H1 (cell line): ENCODE measurements around the gene ARID5B. TPM values are rescaled to one million over a fixed set of nuclear protein-coding genes. Genes with fewer than 3 reads are reported as not detected.

ENCODE experiments used
- CTCF ChIA-PET: fragments of 300-600 bp; sonication (Branson Sonifier 250); formaldehyde crosslinking; loops from one replicate; lab custom pipeline; 2021; ENCODE audit not compliant: partially characterized antibody; lab: Charles Lee
- POLR2A ChIA-PET: fragments of 300-600 bp; sonication (Branson Sonifier 250); formaldehyde crosslinking; loops from one replicate; lab custom pipeline; 2021; ENCODE audit warnings: inconsistent platforms; ENCODE audit not compliant: partially characterized antibody; lab: Charles Lee
- DNase-seq, 2 experiments: peaks; one replicate each; pipeline versions ENCODE4 v3.0.0 to v3.0.0-alpha.2; 2010 to 2022; ENCODE audit warnings: low spot score in 2 of 2, low read depth in 1 of 2, mixed read lengths in 1 of 2
- FAIRE-seq: peaks from 2 replicates; lab custom pipeline; 2011; peaks lifted over from hg19 to GRCh38; lab: Jason Lieb, UNC
- H2AFZ ChIP-seq: 2 replicates; pipeline ENCODE4 v1.8.1; 2012; ENCODE audit warnings: low read length, inconsistent platforms
- H2AK5ac ChIP-seq: 2 replicates; pipeline ENCODE4 v1.6.1; 2013; ENCODE audit warnings: low read depth, low read length
- H2BK120ac ChIP-seq: replicated peaks from 2 replicates; pipeline ENCODE3; 2013; ENCODE audit warnings: low read depth, low read length, inconsistent platforms
- H2BK12ac ChIP-seq: 2 replicates; pipeline ENCODE4 v1.6.1; 2013; ENCODE audit warnings: low read depth, low read length
- H2BK15ac ChIP-seq: 2 replicates; pipeline ENCODE4 v1.6.1; 2013; ENCODE audit warnings: low read length
- H2BK20ac ChIP-seq: 2 replicates; pipeline ENCODE4 v1.6.1; 2013; ENCODE audit warnings: low read length
- H2BK5ac ChIP-seq: 2 replicates; pipeline ENCODE4 v1.6.1; 2013; ENCODE audit warnings: low read depth, low read length
- H3K14ac ChIP-seq: 2 replicates; pipeline ENCODE4 v1.6.1; 2013; ENCODE audit warnings: inconsistent platforms; ENCODE audit not compliant: insufficient read length
- H3K18ac ChIP-seq: 2 replicates; pipeline ENCODE4 v1.6.1; 2013; ENCODE audit warnings: low read length; ENCODE audit errors: extremely low read depth
- H3K23ac ChIP-seq: 2 replicates; pipeline ENCODE4 v1.6.1; 2013; ENCODE audit warnings: inconsistent platforms; ENCODE audit not compliant: insufficient read length
- H3K23me2 ChIP-seq: 2 replicates; pipeline ENCODE4 v1.6.1; 2013; ENCODE audit warnings: low read depth, low read length
- H3K27ac ChIP-seq: 2 replicates; pipeline ENCODE4 v1.6.1; 2011; ENCODE audit warnings: low read depth, low read length, inconsistent platforms
- H3K27me3 ChIP-seq, 4 experiments: replicated peaks in 1 of 4; 1 replicate in 1 of 4; 2 replicates in 3 of 4; pipeline versions ENCODE4 v1.6.1 to v1.8.1; 2011 to 2013; ENCODE audit warnings: low read length in 3 of 4, mild to moderate bottlenecking in 3 of 4, inconsistent platforms in 2 of 4, mixed read lengths in 2 of 4, moderate library complexity in 1 of 4; ENCODE audit not compliant: control insufficient read depth in 3 of 4, insufficient read depth in 3 of 4; ENCODE audit errors: extremely low read depth in 1 of 4
- H3K36me3 ChIP-seq, 4 experiments: 2 replicates each; pipeline versions ENCODE4 v1.6.1 to v1.8.1; 2011 to 2013; ENCODE audit warnings: mild to moderate bottlenecking in 4 of 4, low read length in 3 of 4, moderate library complexity in 2 of 4, control low read depth in 1 of 4, inconsistent platforms in 1 of 4; ENCODE audit not compliant: insufficient read depth in 4 of 4, control insufficient read depth in 2 of 4
- H3K4ac ChIP-seq: replicated peaks from 2 replicates; pipeline ENCODE3; 2013; ENCODE audit warnings: low read length, low read depth, mixed read lengths, inconsistent platforms; ENCODE audit not compliant: insufficient read length
- H3K4me1 ChIP-seq, 4 experiments: replicated peaks in 1 of 4; 1 replicate in 1 of 4; 2 replicates in 3 of 4; pipeline versions ENCODE4 v1.6.1 to v1.8.1; 2011 to 2013; ENCODE audit warnings: low read length in 3 of 4, inconsistent platforms in 2 of 4, mixed read lengths in 1 of 4; ENCODE audit not compliant: insufficient read depth in 4 of 4, control insufficient read depth in 3 of 4
- H3K4me2 ChIP-seq, 2 experiments: 2 replicates each; pipeline versions ENCODE4 v1.6.1 to v1.8.1; 2011 to 2013; ENCODE audit warnings: low read depth in 2 of 2, low read length in 2 of 2, control low read depth in 1 of 2, inconsistent platforms in 1 of 2, mild to moderate bottlenecking in 1 of 2; ENCODE audit not compliant: insufficient read depth in 1 of 2
- H3K4me3 ChIP-seq, 4 experiments: fragments of 200-600, 300-600 bp in 1 of 4; sonication (generic), shearing (Covaris generic), sonication (Bioruptor Twin) in 1 of 4; 2 replicates each; pipeline versions ENCODE4 v1.5.1 to v1.8.1; 2011 to 2016; ENCODE audit warnings: low read length in 4 of 4, low read depth in 3 of 4, control low read depth in 2 of 4, inconsistent platforms in 2 of 4, mild to moderate bottlenecking in 2 of 4, mixed read lengths in 1 of 4, moderate library complexity in 1 of 4; ENCODE audit not compliant: insufficient read depth in 2 of 4; ENCODE audit errors: extremely low read depth in 1 of 4
- H3K56ac ChIP-seq: replicated peaks from 2 replicates; pipeline ENCODE3; 2013; ENCODE audit warnings: low read depth, mild to moderate bottlenecking, mixed read lengths, low read length, inconsistent platforms; ENCODE audit not compliant: insufficient read length
- H3K79me1 ChIP-seq: 2 replicates; pipeline ENCODE4 v1.6.1; 2013; ENCODE audit warnings: low read depth, low read length, control low read depth
- H3K79me2 ChIP-seq, 2 experiments: 2 replicates each; pipeline versions ENCODE4 v1.6.1 to v1.8.1; 2012 to 2013; ENCODE audit warnings: low read length in 2 of 2, mild to moderate bottlenecking in 2 of 2, inconsistent platforms in 1 of 2; ENCODE audit not compliant: insufficient read depth in 2 of 2, control insufficient read depth in 1 of 2
- H3K9ac ChIP-seq, 4 experiments: replicated peaks in 1 of 4; 1 replicate in 1 of 4; 2 replicates in 3 of 4; pipeline versions ENCODE4 v1.6.1 to v1.8.1; 2011 to 2013; ENCODE audit warnings: low read depth in 3 of 4, low read length in 3 of 4, control low read depth in 2 of 4, mild to moderate bottlenecking in 2 of 4, moderate library complexity in 2 of 4, inconsistent platforms in 1 of 4; ENCODE audit errors: extremely low read depth in 1 of 4
- H3K9me3 ChIP-seq, 2 experiments: 2 replicates each; pipeline versions ENCODE4 v1.6.1 to v1.8.1; 2012 to 2013; ENCODE audit warnings: mild to moderate bottlenecking in 2 of 2, moderate library complexity in 2 of 2, control low read depth in 1 of 2, inconsistent platforms in 1 of 2, low read depth in 1 of 2, low read length in 1 of 2, mixed read lengths in 1 of 2; ENCODE audit not compliant: insufficient read depth in 2 of 2
- H4K20me1 ChIP-seq, 2 experiments: replicated peaks in 1 of 2; 2 replicates each; pipeline versions ENCODE3 to v1.8.1; 2011 to 2013; ENCODE audit warnings: inconsistent platforms in 2 of 2, low read length in 2 of 2, mild to moderate bottlenecking in 1 of 2; ENCODE audit not compliant: insufficient read depth in 2 of 2, control insufficient read depth in 1 of 2
- H4K5ac ChIP-seq: 2 replicates; pipeline ENCODE4 v1.6.1; 2013; ENCODE audit warnings: low read length, low read depth, mixed read lengths, inconsistent platforms; ENCODE audit not compliant: insufficient read length
- H4K8ac ChIP-seq: 2 replicates; pipeline ENCODE4 v1.8.0; 2013; ENCODE audit warnings: mild to moderate bottlenecking, moderate library complexity, low read length, inconsistent platforms; ENCODE audit not compliant: insufficient read depth; ENCODE audit errors: extremely low read depth
- H4K91ac ChIP-seq: replicated peaks from 2 replicates; pipeline ENCODE3; 2013; ENCODE audit warnings: low read length, mixed read lengths, inconsistent platforms; ENCODE audit not compliant: insufficient read length
- CHD1 ChIP-seq: IDR thresholded peaks from 2 replicates; pipeline ENCODE4 v1.6.1; 2012; ENCODE audit warnings: low read depth, low read length, improper control_type of control experiment
- EP300 ChIP-seq, 2 experiments: IDR thresholded peaks; 1 replicate in 1 of 2; 2 replicates in 1 of 2; pipeline ENCODE4 v1.6.1; 2011 to 2012; ENCODE audit warnings: low read depth in 2 of 2, low read length in 2 of 2, mild to moderate bottlenecking in 2 of 2, borderline replicate concordance in 1 of 2, inconsistent platforms in 1 of 2, moderate library complexity in 1 of 2
- JUN ChIP-seq: IDR thresholded peaks from 2 replicates; pipeline ENCODE4 v1.6.1; 2011; ENCODE audit warnings: low read depth, mild to moderate bottlenecking, improper control_type of control experiment, low read length
- KDM1A ChIP-seq: fragments of 200-600, 300-600 bp; sonication (generic); IDR thresholded peaks from 2 replicates; pipeline ENCODE4 v1.7.1; 2016; ENCODE audit warnings: mild to moderate bottlenecking, low read length, borderline replicate concordance
- KDM4A ChIP-seq: IDR thresholded peaks from one replicate; pipeline ENCODE4 v1.7.1; 2012; ENCODE audit warnings: low read depth, mild to moderate bottlenecking, moderate library complexity, low read length, inconsistent platforms; ENCODE audit not compliant: severe bottlenecking
- MAFK ChIP-seq: IDR thresholded peaks from 2 replicates; pipeline ENCODE4 v1.6.1; 2012; ENCODE audit warnings: low read depth, mild to moderate bottlenecking, improper control_type of control experiment, low read length
- POLR2A ChIP-seq, 2 experiments: IDR thresholded peaks; 1 replicate in 1 of 2; 2 replicates in 1 of 2; pipeline ENCODE4 v1.6.1; 2011; ENCODE audit warnings: low read depth in 2 of 2, low read length in 2 of 2, mild to moderate bottlenecking in 2 of 2; ENCODE audit errors: control extremely low read depth in 1 of 2
- POLR2AphosphoS5 ChIP-seq: IDR thresholded peaks from 2 replicates; pipeline ENCODE4 v1.6.1; 2011; ENCODE audit warnings: low read depth, low read length
- RAD21 ChIP-seq, 2 experiments: IDR thresholded peaks in 1 of 2; conservative IDR thresholded peaks in 1 of 2; 2 replicates each; pipeline ENCODE4 v1.6.1; 2011; ENCODE audit warnings: low read depth in 2 of 2, low read length in 2 of 2, improper control_type of control experiment in 1 of 2, inconsistent platforms in 1 of 2, mild to moderate bottlenecking in 1 of 2, moderate library complexity in 1 of 2
- RFX5 ChIP-seq: IDR thresholded peaks from 2 replicates; pipeline ENCODE4 v1.6.1; 2011; ENCODE audit warnings: low read depth, low read length, improper control_type of control experiment, borderline replicate concordance
- SAP30 ChIP-seq: fragments of 300-600 bp; sonication (generic); IDR thresholded peaks from 2 replicates; pipeline ENCODE4 v1.7.1; 2012; ENCODE audit warnings: low read length, moderate library complexity, mild to moderate bottlenecking, inconsistent platforms; ENCODE audit not compliant: insufficient read depth, insufficient replicate concordance
- SP1 ChIP-seq: IDR thresholded peaks from 2 replicates; pipeline ENCODE4 v1.6.1; 2011; ENCODE audit warnings: low read depth, low read length
- SUZ12 ChIP-seq: fragments of 200-600 bp; sonication (generic); IDR thresholded peaks from 2 replicates; pipeline ENCODE4 v1.6.1; 2012; ENCODE audit warnings: mild to moderate bottlenecking, inconsistent platforms, low read length, moderate library complexity, mixed read lengths
- TAF1 ChIP-seq: IDR thresholded peaks from 2 replicates; pipeline ENCODE4 v1.6.1; 2011; ENCODE audit warnings: mild to moderate bottlenecking, low read depth, low read length
- TCF12 ChIP-seq: IDR thresholded peaks from 2 replicates; pipeline ENCODE4 v1.6.1; 2011; ENCODE audit warnings: low read depth, mild to moderate bottlenecking, low read length
- WGBS, 2 experiments: shearing (Covaris generic) in 1 of 2; methylation state at CpG; one replicate each; pipeline versions ENCODE4 v1.1.6 to v1.1.7; 2013 to 2015; ENCODE audit warnings: low lambda C conversion rate in 2 of 2, mixed read lengths in 2 of 2, inconsistent platforms in 1 of 2, low coverage in 1 of 2, missing lambda C conversion rate in 1 of 2; ENCODE audit not compliant: insufficient replicate concordance in 2 of 2, insufficient coverage in 1 of 2, insufficient read length in 1 of 2; ENCODE audit errors: extremely low coverage in 1 of 2, missing lambda C conversion rate in 1 of 2; 5-methylcytosine and 5-hydroxymethylcytosine counted together
- polyA plus RNA-seq, 7 experiments: library from polyadenylated mRNA; depleted of rRNA in 3 of 7; stranded (reverse) in 5 of 7; unstranded in 2 of 7; fragments of >200 nt in 5 of 7; fragments of 200-250 nt in 2 of 7; gene quantifications; 1 replicate in 5 of 7; 2 replicates in 1 of 7; 4 replicates in 1 of 7; pipeline versions ENCODE4 v1.2.1 to v1.2.3, GENCODE V29; 2011 to 2013; ENCODE audit warnings: missing spikeins in 2 of 7, mixed read lengths in 2 of 7
- total RNA-seq: library from RNA; stranded (reverse); fragmentation: NEBNext Ultra II Directional; extraction: Animal tissue kit (Norgen Biotek cat#: 25700); gene quantifications from 2 replicates; pipeline ENCODE4 v1.2.1, GENCODE V29; 2021

The ARID5B gene
- total and polyA plus RNA-seq, 2 of the 8 experiments (the other 6 are each of a cell fraction or from before 2014, with no cell fraction given), result 0.21 to 1.1 TPM

- H3K36me3 ChIP-seq, result no peaks in the 10 kb centered on the region
- TF ChIP-seq KDM4A (no peak), POLR2AphosphoS5 (no peak), MAFK (no peak), RAD21 (IDR thresholded peaks at IDR 0.05 in 1 of 2, conservative IDR thresholded peaks at IDR 0.05 in 1 of 2; ENCODE audit: low read depth in 2 of 2, low read length in 2 of 2) (no peak), POLR2A (IDR thresholded peaks at IDR 0.05; ENCODE audit: control extremely low read depth in 1 of 2, low read depth in 2 of 2, low read length in 2 of 2) (no peak), TCF12 (no peak), SP1 (no peak), KDM1A (no peak), TAF1 (no peak), SAP30 (no peak), SUZ12 (no peak), EP300 (IDR thresholded peaks at IDR 0.05; ENCODE audit: borderline replicate concordance in 1 of 2, low read depth in 2 of 2, low read length in 2 of 2) (no peak), JUN (no peak), RFX5 (no peak), CHD1 (no peak)
Observed at GRCh38 chr10:62088786-62089185, 187.3 kb downstream of the ARID5B start.

More at GRCh38 chr10:62088786-62089185, 187.3 kb downstream of the ARID5B start:
- no peak overlapping the region for H3K4ac ChIP-seq
- H4K8ac ChIP-seq, result no peak overlapping the region
- H3K23ac ChIP-seq, result no peak overlapping the region
- H3K56ac ChIP-seq, result no peak overlapping the region
- H3K79me1 ChIP-seq, result no peaks in the 10 kb centered on the region
- no peak overlapping the region for H2BK5ac ChIP-seq
- no peak overlapping the region for H2BK15ac ChIP-seq
- no peak overlapping the region for H2BK120ac ChIP-seq
- ChIA-PET CTCF (interaction anchor here (0.6 to 1.0 kb wide), 3 partner anchors 50 to 129 kb away, joined by 3 to 4 read pairs (median 3); no protein-coding TSS in a partner anchor), POLR2A (no interaction called here)
- H3K79me2 ChIP-seq, result no peaks in the 10 kb centered on the region
- H3K23me2 ChIP-seq, result no peaks in the 10 kb centered on the region
- H3K27ac ChIP-seq, result no peak overlapping the region
- H2BK20ac ChIP-seq, result no peak overlapping the region
- H3K4me3 ChIP-seq, result no peak overlapping the region
- H3K27me3 ChIP-seq, result no peaks in the 10 kb centered on the region
- DNase-seq (no peak), FAIRE-seq (no peak)
- H4K5ac ChIP-seq, result no peak overlapping the region
- no peak overlapping the region for H3K4me2 ChIP-seq
- no peak overlapping the region for H3K9ac ChIP-seq
- no peak overlapping the region for H3K14ac ChIP-seq
- H4K91ac ChIP-seq, result no peak overlapping the region
- H3K4me1 ChIP-seq, result no peaks in the 10 kb centered on the region
- no peaks in the 10 kb centered on the region for H4K20me1 ChIP-seq
- no peaks in the 10 kb centered on the region for H3K9me3 ChIP-seq
- 92% methylated on average over 3 of the region's 3 CpGs; no CpG with 5 or more reads in 1 of the 2 experiments for WGBS, 2 experiments
- H2AFZ ChIP-seq, result no peak overlapping the region
- H3K18ac ChIP-seq, result no peak overlapping the region
- no peak overlapping the region for H2BK12ac ChIP-seq
- no peak overlapping the region for H2AK5ac ChIP-seq
